SJCRH30 (cell line): ENCODE results near the gene ATP6V0A1. TPM values are rescaled to one million over a fixed set of nuclear protein-coding genes. Genes with fewer than 3 reads are reported as not detected.
A peak's percentile ranks its signal among the peaks of the same experiment; 100 is the strongest.
"Not testable (repeated sequence)": the region's sequence is repeated elsewhere in the genome, so short reads cannot be mapped to it uniquely, and the experiment has no call there.

ENCODE experiments used
- DNase-seq, 2 experiments: peaks; one replicate each; pipeline ENCODE4 v3.0.0-alpha.2; 2015 to 2020
- H3K27ac ChIP-seq: fragments of 250-450 bp; sonication (Bioruptor Pico); 2 replicates; pipeline ENCODE4 v1.5.1; 2020; ENCODE audit warnings: mild to moderate bottlenecking, moderate library complexity
- H3K27me3 ChIP-seq: fragments of 250-450 bp; sonication (Bioruptor Pico); 2 replicates; pipeline ENCODE4 v1.5.1; 2020; ENCODE audit warnings: mild to moderate bottlenecking, moderate library complexity
- H3K36me3 ChIP-seq: fragments of 250-450 bp; sonication (Bioruptor Pico); 2 replicates; pipeline ENCODE4 v1.5.1; 2020; ENCODE audit warnings: mild to moderate bottlenecking, moderate library complexity
- H3K4me1 ChIP-seq: fragments of 250-450 bp; sonication (Bioruptor Pico); 2 replicates; pipeline ENCODE4 v1.5.1; 2020; ENCODE audit warnings: mild to moderate bottlenecking, moderate library complexity
- H3K4me3 ChIP-seq: fragments of 250-450 bp; sonication (Bioruptor Pico); 2 replicates; pipeline ENCODE4 v1.5.1; 2020; ENCODE audit warnings: mild to moderate bottlenecking, moderate library complexity
- H3K9me3 ChIP-seq: fragments of 250-450 bp; sonication (Bioruptor Pico); replicated peaks from 2 replicates; pipeline ENCODE4 v1.5.1; 2020; ENCODE audit warnings: mild to moderate bottlenecking, moderate library complexity
- total RNA-seq: library from RNA; depleted of rRNA; stranded (reverse); fragments of >200 nt; shearing (Covaris generic); gene quantifications from 2 replicates; pipeline ENCODE4 v1.2.3, GENCODE V29; 2014

ATP6V0A1 gene
- total RNA-seq, 1 experiment from 2014 or later, result 30.9 TPM

DNA sequence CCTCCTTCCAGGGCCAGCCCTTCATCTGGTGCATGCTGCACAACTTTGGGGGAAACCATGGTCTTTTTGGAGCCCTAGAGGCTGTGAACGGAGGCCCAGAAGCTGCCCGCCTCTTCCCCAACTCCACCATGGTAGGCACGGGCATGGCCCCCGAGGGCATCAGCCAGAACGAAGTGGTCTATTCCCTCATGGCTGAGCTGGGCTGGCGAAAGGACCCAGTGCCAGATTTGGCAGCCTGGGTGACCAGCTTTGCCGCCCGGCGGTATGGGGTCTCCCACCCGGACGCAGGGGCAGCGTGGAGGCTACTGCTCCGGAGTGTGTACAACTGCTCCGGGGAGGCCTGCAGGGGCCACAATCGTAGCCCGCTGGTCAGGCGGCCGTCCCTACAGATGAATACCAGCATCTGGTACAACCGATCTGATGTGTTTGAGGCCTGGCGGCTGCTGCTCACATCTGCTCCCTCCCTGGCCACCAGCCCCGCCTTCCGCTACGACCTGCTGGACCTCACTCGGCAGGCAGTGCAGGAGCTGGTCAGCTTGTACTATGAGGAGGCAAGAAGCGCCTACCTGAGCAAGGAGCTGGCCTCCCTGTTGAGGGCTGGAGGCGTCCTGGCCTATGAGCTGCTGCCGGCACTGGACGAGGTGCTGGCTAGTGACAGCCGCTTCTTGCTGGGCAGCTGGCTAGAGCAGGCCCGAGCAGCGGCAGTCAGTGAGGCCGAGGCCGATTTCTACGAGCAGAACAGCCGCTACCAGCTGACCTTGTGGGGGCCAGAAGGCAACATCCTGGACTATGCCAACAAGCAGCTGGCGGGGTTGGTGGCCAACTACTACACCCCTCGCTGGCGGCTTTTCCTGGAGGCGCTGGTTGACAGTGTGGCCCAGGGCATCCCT is 84.8 kb downstream of the ATP6V0A1 start:
- Histone ChIP-seq H3K36me3 (peaks cover 5% of the 10 kb centered on the region), H3K4me3 (no peak overlapping the region), H3K4me1 (no peaks in the 10 kb centered on the region), H3K27ac (no peak overlapping the region), H3K9me3 (no peaks in the 10 kb centered on the region), H3K27me3 (no peaks in the 10 kb centered on the region)
- DNase-seq, result no peak

DNA sequence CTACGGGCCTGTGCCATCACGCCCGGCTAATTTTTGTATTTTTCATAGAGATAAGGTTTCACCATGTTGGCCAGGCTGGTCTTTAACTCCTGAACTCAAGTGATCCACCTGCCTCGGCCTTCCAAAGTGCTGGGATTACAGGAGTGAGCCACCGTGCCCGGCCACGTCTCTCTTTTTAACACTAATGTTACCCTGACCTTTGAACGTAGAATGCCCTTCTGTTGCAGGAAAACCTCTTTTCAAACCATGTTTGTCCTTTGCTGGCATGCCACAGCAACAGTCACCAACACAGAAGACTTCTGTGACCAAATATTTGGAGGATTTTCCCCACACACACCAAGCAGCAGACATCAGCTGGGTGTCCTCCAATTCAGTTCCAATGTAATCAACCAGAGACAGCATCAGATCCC is 86.2 kb downstream of the ATP6V0A1 start:
- no peak for DNase-seq
- no peak overlapping the region for H3K27ac ChIP-seq
- H3K27me3 ChIP-seq, result no peaks in the 10 kb centered on the region
- peaks cover 5% of the 10 kb centered on the region for H3K36me3 ChIP-seq
- no peak overlapping the region for H3K4me3 ChIP-seq
- H3K4me1 ChIP-seq, result no peaks in the 10 kb centered on the region
- H3K9me3 ChIP-seq, result no peaks in the 10 kb centered on the region

DNA sequence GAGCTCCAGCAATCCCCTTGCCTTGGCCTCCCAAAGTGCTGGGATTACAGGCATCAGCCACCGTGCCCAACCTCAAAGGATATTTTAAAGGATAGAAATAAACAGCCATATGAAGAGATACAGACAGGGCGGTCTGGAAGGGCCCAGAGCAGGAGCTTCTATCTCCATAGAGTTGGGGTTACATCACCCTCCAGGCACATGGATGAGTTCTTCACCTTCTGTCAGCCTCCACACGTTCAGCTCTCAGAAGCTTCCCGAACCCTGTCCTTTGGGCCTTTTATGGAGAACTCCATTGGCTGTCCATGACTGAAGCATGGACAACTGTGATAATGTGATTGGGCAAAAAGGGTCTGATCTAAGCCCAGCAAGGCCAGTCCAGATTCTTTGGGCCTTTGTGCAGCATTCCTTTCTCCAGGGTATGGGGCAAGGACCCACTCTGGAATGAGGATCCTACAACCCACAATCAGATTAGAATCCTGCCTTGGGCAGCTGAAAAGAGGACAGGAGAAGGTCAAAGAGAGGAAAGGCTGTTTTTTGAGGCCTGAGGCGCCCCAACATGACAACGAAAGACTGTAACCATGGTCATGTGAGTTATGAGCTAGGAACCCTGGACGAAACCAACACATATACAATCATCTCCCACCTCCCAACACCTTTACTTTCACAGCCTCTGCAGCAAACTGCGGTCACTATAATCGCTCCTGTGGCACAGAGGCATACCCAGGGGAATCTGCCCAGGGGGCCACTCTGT is 87.3 kb downstream of the ATP6V0A1 start:
- H3K36me3 ChIP-seq, DNase-seq: not testable (repeated sequence)

DNA sequence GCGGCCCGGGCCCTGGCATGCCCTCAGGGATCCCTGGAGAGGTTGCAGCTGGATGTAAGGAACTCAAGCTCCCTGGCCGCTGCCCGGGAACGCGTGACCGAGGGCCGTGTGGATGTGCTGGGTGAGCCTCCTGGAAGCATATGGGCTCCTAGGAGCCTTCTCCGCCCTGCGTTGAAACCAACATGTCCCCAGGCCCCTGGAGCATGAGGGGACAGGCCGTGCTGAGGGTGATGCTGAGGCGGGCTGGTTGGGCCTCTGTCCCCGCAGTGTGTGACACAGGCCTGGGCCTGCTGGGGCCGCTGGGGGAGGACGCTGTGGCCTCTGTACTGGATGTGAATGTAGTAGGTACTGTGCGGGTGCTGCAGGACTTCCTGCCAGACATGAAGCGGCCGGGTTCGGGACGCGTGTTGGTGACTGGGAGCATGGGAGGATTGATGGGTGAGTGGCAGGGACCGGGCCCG is 88.4 kb downstream of the ATP6V0A1 start:
- Histone ChIP-seq H3K9me3 (no peaks in the 10 kb centered on the region), H3K27ac (no peak overlapping the region), H3K27me3 (no peaks in the 10 kb centered on the region), H3K36me3 (peaks cover 2% of the 10 kb centered on the region; the same call in 1 of the 2 replicates), H3K4me3 (no peak overlapping the region), H3K4me1 (no peaks in the 10 kb centered on the region)
- DNase-seq, result no peak

More for the DNA sequence above, 87.3 kb downstream of the ATP6V0A1 start:
- not testable (repeated sequence) for H3K9me3 ChIP-seq, H3K27me3 ChIP-seq, H3K4me3 ChIP-seq, H3K4me1 ChIP-seq, H3K27ac ChIP-seq

DNA sequence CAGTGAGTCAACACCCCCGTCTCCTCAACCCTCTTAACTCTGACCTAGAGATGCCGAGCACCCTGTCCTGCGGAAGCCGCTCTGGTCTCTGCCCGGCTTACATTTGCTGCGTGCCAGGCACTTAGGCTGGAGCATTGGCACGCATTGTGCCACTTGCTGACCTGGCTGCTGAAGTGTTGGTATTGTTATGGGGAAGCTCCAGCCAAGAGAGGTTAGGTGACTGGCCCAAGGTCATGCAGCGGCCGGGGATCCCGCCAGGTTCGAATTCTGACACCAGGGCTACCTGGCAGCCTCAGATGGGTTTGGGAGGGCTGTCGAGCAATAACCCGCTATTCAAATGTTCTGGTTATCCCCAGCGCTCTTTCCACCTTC is 89.0 kb downstream of the ATP6V0A1 start:
- H3K36me3 ChIP-seq, result no peaks in the 10 kb centered on the region; the same call in 1 of the 2 replicates
- no peak for DNase-seq
- H3K27ac ChIP-seq, result no peak overlapping the region
- no peaks in the 10 kb centered on the region for H3K27me3 ChIP-seq
- H3K9me3 ChIP-seq, result no peaks in the 10 kb centered on the region
- no peak overlapping the region for H3K4me3 ChIP-seq
- no peaks in the 10 kb centered on the region for H3K4me1 ChIP-seq

DNA sequence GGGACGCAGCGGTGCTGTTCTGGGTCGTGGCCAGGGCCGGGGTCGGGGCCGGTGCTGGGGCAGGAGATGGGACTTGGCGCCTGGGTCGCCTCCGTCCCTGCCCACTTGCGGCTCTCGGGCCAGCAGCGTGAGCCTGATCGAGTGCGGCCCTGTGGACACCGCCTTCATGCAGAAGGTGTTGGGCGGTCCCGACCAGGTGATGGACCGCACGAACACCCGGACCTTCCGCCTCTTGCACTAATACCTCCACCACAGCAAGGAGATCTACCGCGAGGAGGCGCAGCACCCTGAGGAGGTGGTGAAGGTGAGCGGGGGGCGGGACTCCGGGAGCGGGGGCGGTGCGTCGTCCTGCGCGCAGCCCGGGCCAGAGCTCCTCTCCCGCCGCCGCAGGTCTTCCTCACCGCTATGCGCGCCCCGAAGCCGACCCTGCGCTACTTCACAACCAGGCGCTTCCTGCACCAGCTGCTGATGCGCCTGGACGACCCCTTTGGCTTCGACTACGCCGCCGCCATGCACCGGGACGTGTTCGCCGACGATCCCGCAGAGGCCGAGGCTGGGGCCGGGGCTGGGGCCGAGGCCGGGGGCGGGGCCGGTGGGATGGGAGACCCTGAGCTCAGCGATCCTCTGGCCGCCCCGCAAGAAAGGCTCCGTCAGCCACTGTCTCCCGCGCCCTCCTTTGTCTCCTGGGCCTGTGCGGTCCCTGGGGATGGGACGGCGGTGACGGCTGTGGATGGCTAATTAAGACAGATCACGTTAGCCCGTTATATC is 89.6 kb downstream of the ATP6V0A1 start:
- H3K27ac ChIP-seq, result no peak overlapping the region
- no peak overlapping the region for H3K4me3 ChIP-seq
- H3K9me3 ChIP-seq, result no peaks in the 10 kb centered on the region
- H3K4me1 ChIP-seq, result no peaks in the 10 kb centered on the region
- no peak for DNase-seq
- no peaks in the 10 kb centered on the region for H3K27me3 ChIP-seq
- H3K36me3 ChIP-seq, result no peaks in the 10 kb centered on the region; the same call in 1 of the 2 replicates

DNA sequence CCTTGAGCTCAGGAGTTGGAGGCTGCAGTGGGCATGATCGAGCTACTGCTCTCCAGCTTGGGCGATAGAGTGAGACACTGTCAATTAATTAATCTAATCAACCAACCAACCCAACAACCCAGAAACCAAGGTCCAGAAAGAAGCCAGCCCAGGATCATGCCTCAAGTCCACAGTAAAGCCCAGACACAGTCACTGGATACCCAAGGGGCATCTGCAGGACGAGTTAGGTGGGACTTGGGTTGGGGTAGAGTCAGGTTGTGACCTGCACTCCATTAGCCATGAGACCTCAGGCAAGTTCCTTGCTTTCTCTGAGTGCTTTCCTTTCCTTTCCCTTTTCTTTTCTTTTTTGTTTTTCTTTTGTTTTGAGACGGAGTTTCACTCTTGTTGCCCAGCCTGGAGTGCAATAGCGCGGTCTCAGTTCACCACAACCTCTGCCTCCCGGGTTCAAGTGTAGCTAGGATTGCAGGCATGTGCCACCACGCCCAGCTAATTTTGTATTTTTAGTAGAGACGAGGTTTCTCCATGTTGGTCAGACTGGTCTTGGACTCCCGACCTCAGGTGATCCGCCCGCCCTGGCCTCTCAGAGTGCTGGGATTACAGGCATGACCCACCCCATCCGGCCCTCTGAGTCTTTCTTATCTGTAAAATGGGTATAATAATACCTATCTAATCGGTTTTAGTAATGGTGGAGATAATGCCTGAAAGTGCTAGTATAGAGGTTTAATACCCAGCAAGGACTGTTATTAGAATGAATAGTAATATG is 90.5 kb downstream of the ATP6V0A1 start:
- no peaks in the 10 kb centered on the region for H3K27me3 ChIP-seq
- no peaks in the 10 kb centered on the region for H3K9me3 ChIP-seq
- H3K27ac ChIP-seq, result no peak overlapping the region
- no peak for DNase-seq
- H3K36me3 ChIP-seq, result no peaks in the 10 kb centered on the region
- H3K4me1 ChIP-seq, result no peaks in the 10 kb centered on the region
- H3K4me3 ChIP-seq, result no peak overlapping the region

DNA sequence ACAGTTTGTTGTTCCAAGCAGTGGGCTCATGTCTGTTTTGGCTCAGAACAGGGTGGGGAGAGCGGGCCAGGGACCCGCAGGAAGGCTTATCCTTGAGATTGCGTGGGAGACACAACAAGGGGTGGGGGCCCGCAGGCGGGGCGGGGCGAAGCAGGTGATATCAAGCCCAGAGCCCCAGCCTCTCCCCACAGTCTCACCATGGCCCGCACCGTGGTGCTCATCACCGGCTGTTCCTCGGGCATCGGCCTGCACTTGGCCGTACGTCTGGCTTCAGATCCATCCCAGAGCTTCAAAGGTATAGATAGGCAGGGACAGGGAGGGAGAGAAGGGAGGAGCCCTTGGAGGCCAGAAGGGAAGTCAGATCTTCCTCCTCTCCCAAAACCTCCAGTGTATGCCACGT is 94.1 kb downstream of the ATP6V0A1 start, which contains the start of gene HSD17B1:
HSD17B1 (plus strand) TSS at position 188 of the 400 bp plus-strand sequence; CDS start at position 199, 11 bp downstream.
- H3K9me3 ChIP-seq, H3K4me3 ChIP-seq, H3K4me1 ChIP-seq, H3K36me3 ChIP-seq, DNase-seq, H3K27ac ChIP-seq, H3K27me3 ChIP-seq: not testable (repeated sequence)

DNA sequence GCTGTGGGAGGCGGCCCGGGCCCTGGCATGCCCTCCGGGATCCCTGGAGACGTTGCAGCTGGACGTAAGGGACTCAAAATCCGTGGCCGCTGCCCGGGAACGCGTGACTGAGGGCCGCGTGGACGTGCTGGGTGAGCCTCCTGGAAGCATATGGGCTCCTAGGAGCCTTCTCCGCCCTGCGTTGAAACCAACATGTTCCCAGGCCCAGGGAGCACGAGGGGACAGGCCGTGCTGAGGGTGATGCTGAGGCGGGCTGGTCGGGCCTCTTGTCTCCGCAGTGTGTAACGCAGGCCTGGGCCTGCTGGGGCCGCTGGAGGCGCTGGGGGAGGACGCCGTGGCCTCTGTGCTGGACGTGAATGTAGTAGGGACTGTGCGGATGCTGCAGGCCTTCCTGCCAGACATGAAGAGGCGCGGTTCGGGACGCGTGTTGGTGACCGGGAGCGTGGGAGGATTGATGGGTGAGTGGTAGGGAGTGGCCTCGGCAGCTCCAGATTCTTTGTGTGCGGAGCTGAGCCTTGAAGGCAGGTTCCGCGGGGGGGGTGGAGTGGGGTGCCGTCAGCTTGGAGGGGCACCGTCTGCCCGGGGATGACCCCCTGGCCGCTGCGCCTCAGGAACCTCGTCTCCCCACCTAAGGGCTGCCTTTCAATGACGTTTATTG is 94.6 kb downstream of the ATP6V0A1 start:
- no peaks in the 10 kb centered on the region for H3K27me3 ChIP-seq
- H3K4me3 ChIP-seq, result no peak overlapping the region
- no peaks in the 10 kb centered on the region for H3K4me1 ChIP-seq
- no peak overlapping the region for H3K27ac ChIP-seq
- no peaks in the 10 kb centered on the region for H3K9me3 ChIP-seq
- no peaks in the 10 kb centered on the region for H3K36me3 ChIP-seq
- DNase-seq, result no peak

DNA sequence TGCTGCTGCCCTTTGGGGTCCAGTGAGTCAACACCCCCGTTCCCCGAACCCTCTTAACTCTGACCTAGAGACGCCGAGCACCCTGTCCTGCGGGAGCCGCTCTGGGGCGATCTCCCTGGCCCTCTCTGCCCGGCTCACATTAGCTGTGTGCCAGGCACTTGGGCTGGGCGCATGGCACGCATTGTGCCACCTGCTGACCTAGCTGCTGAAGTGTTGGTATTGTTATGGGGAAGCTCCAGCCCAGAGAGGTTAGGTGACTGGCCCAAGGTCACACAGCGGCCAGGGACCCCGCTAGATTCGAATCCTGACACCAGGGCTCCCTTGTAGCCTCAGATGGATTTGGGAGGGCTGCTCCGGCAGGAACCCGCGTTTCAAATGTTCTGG is 95.2 kb downstream of the ATP6V0A1 start:
- Histone ChIP-seq H3K4me1 (no peaks in the 10 kb centered on the region), H3K27me3 (no peaks in the 10 kb centered on the region), H3K4me3 (peak overlapping the region; percentile 90), H3K36me3 (no peaks in the 10 kb centered on the region), H3K27ac (peak overlapping the region; percentile 59; the same call in 1 of the 2 replicates), H3K9me3 (no peaks in the 10 kb centered on the region)
- no peak for DNase-seq

DNA sequence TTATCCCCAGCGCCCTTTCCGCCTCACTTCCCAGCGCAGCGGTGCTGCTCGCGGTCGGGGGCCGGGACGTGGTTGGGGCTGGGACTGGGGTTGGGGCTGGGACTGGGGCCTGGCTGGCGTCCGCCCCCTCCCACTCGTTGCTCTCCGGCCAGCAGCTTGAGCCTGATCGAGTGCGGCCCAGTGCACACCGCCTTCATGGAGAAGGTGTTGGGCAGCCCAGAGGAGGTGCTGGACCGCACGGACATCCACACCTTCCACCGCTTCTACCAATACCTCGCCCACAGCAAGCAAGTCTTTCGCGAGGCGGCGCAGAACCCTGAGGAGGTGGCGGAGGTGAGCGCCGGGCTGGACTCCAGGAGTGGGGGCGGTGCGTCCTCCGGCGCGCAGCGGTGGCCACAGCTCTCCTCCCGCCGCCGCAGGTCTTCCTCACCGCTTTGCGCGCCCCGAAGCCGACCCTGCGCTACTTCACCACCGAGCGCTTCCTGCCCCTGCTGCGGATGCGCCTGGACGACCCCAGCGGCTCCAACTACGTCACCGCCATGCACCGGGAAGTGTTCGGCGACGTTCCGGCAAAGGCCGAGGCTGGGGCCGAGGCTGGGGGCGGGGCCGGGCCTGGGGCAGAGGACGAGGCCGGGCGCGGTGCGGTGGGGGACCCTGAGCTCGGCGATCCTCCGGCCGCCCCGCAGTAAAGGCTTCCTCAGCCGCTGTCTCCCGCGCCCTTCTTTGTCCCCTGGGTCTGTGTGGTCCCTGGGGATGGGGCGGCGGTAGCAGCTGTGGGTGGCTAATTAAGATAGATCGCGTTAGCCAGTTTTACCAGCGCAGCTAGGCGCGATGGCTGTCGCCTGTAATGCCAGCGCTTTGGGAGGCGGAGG is 95.8 kb downstream of the ATP6V0A1 start:
- Histone ChIP-seq H3K27me3 (no peaks in the 10 kb centered on the region), H3K4me3 (peak overlapping the region; percentile 90), H3K9me3 (no peaks in the 10 kb centered on the region), H3K4me1 (no peaks in the 10 kb centered on the region), H3K36me3 (no peaks in the 10 kb centered on the region), H3K27ac (peak overlapping the region; percentile 59)
- peak; percentile 90 for DNase-seq

DNA sequence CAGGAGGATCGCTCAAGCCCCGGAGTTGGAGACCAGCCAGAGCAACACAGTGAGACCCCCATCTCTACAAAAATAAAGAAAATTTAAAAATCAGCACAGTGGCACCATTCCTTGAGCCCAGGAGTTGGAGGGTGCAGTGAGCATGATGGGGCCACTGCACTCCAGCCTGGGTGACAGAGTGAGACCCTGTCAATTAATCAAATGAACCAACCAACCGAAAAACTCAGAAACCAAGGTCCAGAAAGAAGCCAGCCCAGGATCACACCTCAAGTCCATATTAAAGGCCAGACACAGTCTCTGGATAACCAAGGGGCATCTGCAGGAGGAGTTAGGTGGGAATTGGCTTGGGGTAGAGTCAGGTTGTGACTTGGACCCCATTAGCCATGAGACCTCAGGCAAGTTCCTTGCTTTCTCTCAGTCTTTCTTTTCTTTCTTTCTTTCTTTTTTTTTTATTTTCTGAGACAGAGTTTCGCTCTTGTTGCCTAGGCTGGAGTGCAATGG is 96.5 kb downstream of the ATP6V0A1 start:
- no peaks in the 10 kb centered on the region for H3K4me1 ChIP-seq
- peak overlapping the region; percentile 59 for H3K27ac ChIP-seq
- H3K9me3 ChIP-seq, result no peaks in the 10 kb centered on the region
- no peaks in the 10 kb centered on the region for H3K36me3 ChIP-seq
- no peaks in the 10 kb centered on the region for H3K27me3 ChIP-seq
- H3K4me3 ChIP-seq, result peak overlapping the region; percentile 90
- DNase-seq, result no peak
